ENCODE data around the gene NDUFAF2.

DNA sequence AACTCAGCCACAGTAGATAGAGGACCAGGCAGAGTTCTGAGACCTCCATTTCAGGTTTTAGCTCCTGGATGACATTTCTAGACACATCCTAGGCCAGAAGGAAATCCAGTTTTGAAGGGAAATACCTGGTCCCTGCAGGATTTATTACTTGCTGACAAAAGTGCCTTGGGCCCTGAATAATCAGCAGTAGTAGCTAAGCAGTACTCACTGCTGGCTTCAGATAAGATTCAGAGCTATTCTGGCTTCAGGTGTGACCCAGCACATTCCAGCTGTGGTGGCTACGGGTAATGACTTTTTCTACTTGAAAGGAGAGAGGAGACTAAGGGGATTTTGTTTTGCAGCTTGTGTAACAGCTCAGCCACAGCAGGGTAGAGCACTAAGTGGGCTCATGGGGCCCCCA lies 34.0 kb downstream of the NDUFAF2 start:
- TF ChIP-seq GATA2 (IDR thresholded peaks at IDR 0.05; ENCODE audit: low read depth, low read length) (no peak), GATA3 (IDR thresholded peaks at IDR 0.05; ENCODE audit: low read depth, low read length) (no peak)

Data from SH-SY5Y (cell line).